Left lung (tissue), 10 donors: Measurements from ENCODE around the gene ABCA7. TPM values are rescaled to one million over a fixed set of nuclear protein-coding genes. Genes with fewer than 3 reads are reported as not detected.
"Not testable (repeated sequence)": the region's sequence is repeated elsewhere in the genome, so short reads cannot be mapped to it uniquely, and the experiment has no call there.

ENCODE experiments used
- ATAC-seq: fragments of 200-7000 bp; cut with Tn5 transposase; one replicate; pipeline ENCODE4 v1.9.1; 2020; ENCODE audit warnings: moderate library complexity
- DNase-seq, 4 donors: peaks; one replicate each; pipeline ENCODE4 v3.0.0-alpha.2; 2013 to 2020
- H3K27ac ChIP-seq, 2 donors: fragments of 200-600 bp; sonication (generic) in 1 of 2; one replicate each; pipeline versions ENCODE4 v1.5.0 to v1.8.0; 2020 to 2021
- H3K27me3 ChIP-seq, 2 donors: fragments of 200-600 bp; sonication (generic) in 1 of 2; one replicate each; pipeline versions ENCODE4 v1.5.0 to v1.8.0; 2020 to 2021
- H3K36me3 ChIP-seq, 2 donors: fragments of 200-600 bp; sonication (generic) in 1 of 2; one replicate each; pipeline versions ENCODE4 v1.5.0 to v1.8.0; 2020 to 2021
- H3K4me1 ChIP-seq, 2 donors: fragments of 200-600 bp; one replicate each; pipeline ENCODE4 v1.8.0; 2021
- H3K4me3 ChIP-seq, 2 donors: fragments of 200-600 bp; sonication (generic) in 1 of 2; one replicate each; pipeline versions ENCODE4 v1.5.0 to v1.8.0; 2020 to 2021; ENCODE audit warnings: mild to moderate bottlenecking in 1 of 2
- H3K9me3 ChIP-seq, 2 donors: fragments of 200-600 bp; sonication (generic) in 1 of 2; one replicate each; pipeline versions ENCODE4 v1.5.0 to v1.8.0; 2020 to 2021
- CTCF ChIP-seq, 2 donors: fragments of 200-600 bp; sonication (generic) in 1 of 2; IDR thresholded peaks; one replicate each; pipeline versions ENCODE4 v1.5.0 to v1.8.0; 2021; ENCODE audit warnings: antibody characterized with exemption in 2 of 2
- intact Hi-C, 2 donors: fragments of 100-400 bp; cut with DNase I; formaldehyde crosslinking; loops; one replicate each; pipeline versions ENCODE4 v1.11.2 to v1.14.2; 2022
- polyA plus RNA-seq, 6 donors: library from polyadenylated mRNA; unstranded; fragments of 120-200 nt; gene quantifications; one replicate each; pipeline ENCODE4 v1.2.1, GENCODE V29; 2013; ENCODE audit not compliant: insufficient read length in 6 of 6
- total RNA-seq, 2 donors: library from RNA; stranded (reverse); fragmentation: NEBNext Ultra II Directional; extraction: Animal tissue kit (Norgen Biotek cat#: 25700); gene quantifications; one replicate each; pipeline ENCODE4 v1.2.1, GENCODE V29; 2021
- donor health status: DM: no; HTN: yes; CAD: no.
- donor health status: DM: no; HTN: no; CAD: no.

The ABCA7 gene
- total and polyA plus RNA-seq, 8 donors = 3.3 to 52.2 (median 4.9) TPM

GRCh38 chr19:1113030-1113985 lies 73.4 kb downstream of the ABCA7 start:
- Histone ChIP-seq H3K9me3 (no peaks in the 10 kb centered on the region), H3K4me3 (no peak overlapping the region), H3K27ac (peak overlapping the region; percentile 66 to 83), H3K27me3 (no peaks in the 10 kb centered on the region), H3K4me1 (peaks cover 7 to 36% of the 10 kb centered on the region in 2 donors), H3K36me3 (peaks cover 0 to 100% of the 10 kb centered on the region in 2 donors)
- peak; percentile 90 to 93 for TF ChIP-seq CTCF (IDR thresholded peaks at IDR 0.05)
- ATAC-seq (peak; percentile 92), DNase-seq (peak; percentile 86 to 97 (median 95))
- intact Hi-C loops = loop anchor here in 1 of 2 donors (5.0 kb wide), 1 partner anchor 79 kb away; no protein-coding TSS in a partner anchor

- ATAC-seq = no peak
Observed at GRCh38 chr19:1113986-1114483, 74.1 kb downstream of the ABCA7 start.

GRCh38 chr19:1114728-1115127 lies 74.8 kb downstream of the ABCA7 start:
- intact Hi-C loops = loop anchor here in 1 of 2 donors (5.0 kb wide), 1 partner anchor 78 kb away; no protein-coding TSS in a partner anchor
- ATAC-seq, DNase-seq, H3K27me3 ChIP-seq, H3K9me3 ChIP-seq, H3K27ac ChIP-seq, H3K4me3 ChIP-seq: not testable (repeated sequence)
- H3K36me3 ChIP-seq = peaks cover 0 to 100% of the 10 kb centered on the region in 2 donors
- peaks cover 7 to 28% of the 10 kb centered on the region in 2 donors for H3K4me1 ChIP-seq

More at GRCh38 chr19:1113986-1114483, 74.1 kb downstream of the ABCA7 start:
- H3K4me3 ChIP-seq = no peak overlapping the region
- intact Hi-C loops = loop anchor here in 1 of 2 donors (5.0 kb wide), 1 partner anchor 78 kb away; no protein-coding TSS in a partner anchor
- peaks cover 0 to 100% of the 10 kb centered on the region in 2 donors for H3K36me3 ChIP-seq
- no peaks in the 10 kb centered on the region for H3K9me3 ChIP-seq
- peaks cover 7 to 30% of the 10 kb centered on the region in 2 donors for H3K4me1 ChIP-seq
- TF ChIP-seq CTCF (IDR thresholded peaks at IDR 0.05) = no peak
- H3K27ac ChIP-seq = peak overlapping the region; percentile 66 to 83
- no peak for DNase-seq
- H3K27me3 ChIP-seq = no peaks in the 10 kb centered on the region

Other genes with a start within 250 kb of the ABCA7 start
- gene PTBP1, start 242.7 kb upstream of the ABCA7 start, total RNA-seq = 100 to 1,000 TPM; 236 to 354 TPM
- gene PTBP1, start 242.7 kb upstream of the ABCA7 start, polyA plus RNA-seq = 100 to 1,000 TPM; 317 to 374 (median 340) TPM
- 1 to 10 TPM; 1.6 to 1.9 TPM for gene PLPPR3, start 218.2 kb upstream of the ABCA7 start, total RNA-seq
- gene PLPPR3, start 218.2 kb upstream of the ABCA7 start, polyA plus RNA-seq = 10 to 100 TPM in 1 of 6 donors, 1 to 10 TPM in 5; 4.9 to 11.9 (median 6.8) TPM
- gene AZU1, start 212.3 kb upstream of the ABCA7 start, total RNA-seq = 1 to 10 TPM; 1.3 TPM
- gene AZU1, start 212.3 kb upstream of the ABCA7 start, polyA plus RNA-seq = 1 to 10 TPM; 1.7 to 4.7 (median 2.5) TPM
- under 1 TPM; 0.55 to 0.58 TPM for gene PRTN3, start 199.1 kb upstream of the ABCA7 start, total RNA-seq
- 1 to 10 TPM; 1.5 to 3.8 (median 3.0) TPM for gene PRTN3, start 199.1 kb upstream of the ABCA7 start, polyA plus RNA-seq
- 1 to 10 TPM in 1 of 2 donors, under 1 TPM in 1; 0.89 to 1.3 TPM for gene ELANE, start 187.8 kb upstream of the ABCA7 start, total RNA-seq
- 1 to 10 TPM in 4 of 6 donors, under 1 TPM in 2; 0.70 to 2.2 (median 1.2) TPM for gene ELANE, start 187.8 kb upstream of the ABCA7 start, polyA plus RNA-seq
- gene CFD, start 180.4 kb upstream of the ABCA7 start, total RNA-seq = 10 to 100 TPM; 78.0 to 85.3 TPM
- 10 to 100 TPM in 2 of 6 donors, 1 to 10 TPM in 4; 4.9 to 22.9 (median 8.1) TPM for gene CFD, start 180.4 kb upstream of the ABCA7 start, polyA plus RNA-seq
- 10 to 100 TPM; 51.7 to 55.8 TPM for gene MED16, start 146.9 kb upstream of the ABCA7 start, total RNA-seq
- 10 to 100 TPM; 42.4 to 61.7 (median 53.0) TPM for gene MED16, start 146.9 kb upstream of the ABCA7 start, polyA plus RNA-seq
- gene RNU6-9, start 146.6 kb upstream of the ABCA7 start, total RNA-seq = not detected
- gene RNU6-9, start 146.6 kb upstream of the ABCA7 start, polyA plus RNA-seq = not detected
- 10 to 100 TPM; 46.1 to 66.3 TPM for gene R3HDM4, start 126.9 kb upstream of the ABCA7 start, total RNA-seq
- 10 to 100 TPM; 28.8 to 51.2 (median 37.4) TPM for gene R3HDM4, start 126.9 kb upstream of the ABCA7 start, polyA plus RNA-seq
- gene KISS1R, start 122.8 kb upstream of the ABCA7 start, total RNA-seq = under 1 TPM in 1 of 2 donors, not detected in 1; 0.23 TPM
- gene KISS1R, start 122.8 kb upstream of the ABCA7 start, polyA plus RNA-seq = under 1 TPM in 2 of 6 donors, not detected in 4; 0.11 to 0.15 TPM
- 10 to 100 TPM; 20.7 to 35.7 TPM for gene ARID3A, start 114.1 kb upstream of the ABCA7 start, total RNA-seq
- gene ARID3A, start 114.1 kb upstream of the ABCA7 start, polyA plus RNA-seq = 10 to 100 TPM; 20.6 to 30.5 (median 23.6) TPM
- 10 to 100 TPM; 36.1 to 40.7 TPM for gene WDR18, start 55.8 kb upstream of the ABCA7 start, total RNA-seq
- 10 to 100 TPM; 26.6 to 35.9 (median 34.1) TPM for gene WDR18, start 55.8 kb upstream of the ABCA7 start, polyA plus RNA-seq
- 1 to 10 TPM in 1 of 2 donors, not detected in 1; 2.7 TPM for gene GRIN3B, start 39.7 kb upstream of the ABCA7 start, total RNA-seq
- gene GRIN3B, start 39.7 kb upstream of the ABCA7 start, polyA plus RNA-seq = 1 to 10 TPM in 2 of 6 donors, under 1 TPM in 4; 0.37 to 1.4 (median 0.54) TPM
- gene TMEM259, start 19.0 kb upstream of the ABCA7 start, total RNA-seq = 100 to 1,000 TPM; 135 to 154 TPM
- gene TMEM259, start 19.0 kb upstream of the ABCA7 start, polyA plus RNA-seq = 100 to 1,000 TPM in 2 of 6 donors, 10 to 100 TPM in 4; 74.2 to 117 (median 98.7) TPM
- not detected for gene RNU6-2, start 18.6 kb upstream of the ABCA7 start, total RNA-seq
- gene RNU6-2, start 18.6 kb upstream of the ABCA7 start, polyA plus RNA-seq = not detected
- 100 to 1,000 TPM; 250 to 259 TPM for gene CNN2, start 13.5 kb upstream of the ABCA7 start, total RNA-seq
- 100 to 1,000 TPM; 133 to 214 (median 160) TPM for gene CNN2, start 13.5 kb upstream of the ABCA7 start, polyA plus RNA-seq
- gene ARHGAP45, start 27.1 kb downstream of the ABCA7 start, total RNA-seq = 10 to 100 TPM; 71.1 to 83.8 TPM
- gene ARHGAP45, start 27.1 kb downstream of the ABCA7 start, polyA plus RNA-seq = 10 to 100 TPM in 5 of 6 donors, 1 to 10 TPM in 1; 8.5 to 12.3 (median 11.2) TPM
- gene POLR2E, start 55.3 kb downstream of the ABCA7 start, total RNA-seq = 100 to 1,000 TPM; 139 to 160 TPM
- 100 to 1,000 TPM; 120 to 147 (median 135) TPM for gene POLR2E, start 55.3 kb downstream of the ABCA7 start, polyA plus RNA-seq
- gene GPX4, start 63.9 kb downstream of the ABCA7 start, total RNA-seq = 100 to 1,000 TPM; 266 to 365 TPM
- 100 to 1,000 TPM; 146 to 223 (median 208) TPM for gene GPX4, start 63.9 kb downstream of the ABCA7 start, polyA plus RNA-seq
- 100 to 1,000 TPM in 1 of 2 donors, 10 to 100 TPM in 1; 68.3 to 119 TPM for gene SBNO2, start 134.2 kb downstream of the ABCA7 start, total RNA-seq
- gene SBNO2, start 134.2 kb downstream of the ABCA7 start, polyA plus RNA-seq = 10 to 100 TPM; 17.9 to 25.5 (median 22.5) TPM
- gene STK11, start 165.7 kb downstream of the ABCA7 start, total RNA-seq = 10 to 100 TPM; 42.6 to 52.0 TPM
- 10 to 100 TPM; 46.4 to 58.4 (median 51.1) TPM for gene STK11, start 165.7 kb downstream of the ABCA7 start, polyA plus RNA-seq
- gene CBARP, start 197.9 kb downstream of the ABCA7 start, total RNA-seq = 1 to 10 TPM in 1 of 2 donors, under 1 TPM in 1; 0.55 to 1.5 TPM
- 1 to 10 TPM in 5 of 6 donors, under 1 TPM in 1; 0.75 to 2.5 (median 1.3) TPM for gene CBARP, start 197.9 kb downstream of the ABCA7 start, polyA plus RNA-seq
- gene ATP5F1D, start 201.6 kb downstream of the ABCA7 start, total RNA-seq = 100 to 1,000 TPM; 139 to 161 TPM
- 100 to 1,000 TPM in 1 of 6 donors, 10 to 100 TPM in 5; 55.0 to 107 (median 71.8) TPM for gene ATP5F1D, start 201.6 kb downstream of the ABCA7 start, polyA plus RNA-seq
- 100 to 1,000 TPM in 1 of 2 donors, 10 to 100 TPM in 1; 87.4 to 115 TPM for gene MIDN, start 208.5 kb downstream of the ABCA7 start, total RNA-seq
- 10 to 100 TPM; 34.3 to 64.9 (median 53.0) TPM for gene MIDN, start 208.5 kb downstream of the ABCA7 start, polyA plus RNA-seq
- 100 to 1,000 TPM; 220 to 235 TPM for gene CIRBP, start 229.2 kb downstream of the ABCA7 start, total RNA-seq
- 1,000 to 10,000 TPM in 3 of 6 donors, 100 to 1,000 TPM in 3; 873 to 1,079 (median 988) TPM for gene CIRBP, start 229.2 kb downstream of the ABCA7 start, polyA plus RNA-seq
- gene FAM174C, start 235.4 kb downstream of the ABCA7 start, total RNA-seq = 10 to 100 TPM; 48.0 to 58.7 TPM
- 10 to 100 TPM; 10.6 to 22.2 (median 17.2) TPM for gene FAM174C, start 235.4 kb downstream of the ABCA7 start, polyA plus RNA-seq
- gene EFNA2, start 245.8 kb downstream of the ABCA7 start, total RNA-seq = under 1 TPM in 1 of 2 donors, not detected in 1; 0.52 TPM
- 1 to 10 TPM in 3 of 6 donors, under 1 TPM in 3; 0.48 to 2.0 (median 1.1) TPM for gene EFNA2, start 245.8 kb downstream of the ABCA7 start, polyA plus RNA-seq